ENCODE data around the gene LRRN2.

The LRRN2 gene

GRCh38 chr1:204616641-204617040 is 68.9 kb downstream of the LRRN2 start:
- TF ChIP-seq ZBTB7A (IDR thresholded peaks at IDR 0.05; ENCODE audit: low read depth): no peak
- no peak for TF ChIP-seq NFIC (IDR thresholded peaks at IDR 0.05)
- no peak for TF ChIP-seq MAX (IDR thresholded peaks at IDR 0.05)
- TF ChIP-seq REST (IDR thresholded peaks at IDR 0.05; ENCODE audit: low read depth): no peak
- TF ChIP-seq EGR1 (IDR thresholded peaks at IDR 0.05): no peak
- no peak for TF ChIP-seq FOXM1 (IDR thresholded peaks at IDR 0.05; ENCODE audit: borderline replicate concordance, low read depth)
- no peak for TF ChIP-seq YY1 (IDR thresholded peaks at IDR 0.05; ENCODE audit: low read depth)
- no peak for TF ChIP-seq RAD21 (IDR thresholded peaks at IDR 0.05; ENCODE audit: low read depth)
- no peak for TF ChIP-seq TEAD4 (IDR thresholded peaks at IDR 0.05)
- TF ChIP-seq TCF12 (IDR thresholded peaks at IDR 0.05; ENCODE audit: low read depth): no peak
- TF ChIP-seq CEBPB (IDR thresholded peaks at IDR 0.05): no peak
- no peak for TF ChIP-seq EP300 (IDR thresholded peaks at IDR 0.05; ENCODE audit: borderline replicate concordance)
- no peak for TF ChIP-seq CREB1 (IDR thresholded peaks at IDR 0.05; ENCODE audit: low read depth)
- TF ChIP-seq TAF1 (IDR thresholded peaks at IDR 0.05; ENCODE audit: low read depth): no peak
- TF ChIP-seq USF1 (IDR thresholded peaks at IDR 0.05): no peak

GRCh38 chr1:204615881-204616280 is 69.7 kb downstream of the LRRN2 start:
- TF ChIP-seq ZBTB7A (IDR thresholded peaks at IDR 0.05; ENCODE audit: low read depth) (no peak), CEBPB (IDR thresholded peaks at IDR 0.05) (no peak), FOXM1 (IDR thresholded peaks at IDR 0.05; ENCODE audit: borderline replicate concordance, low read depth) (no peak), MAX (IDR thresholded peaks at IDR 0.05) (no peak), EP300 (IDR thresholded peaks at IDR 0.05; ENCODE audit: borderline replicate concordance) (no peak), USF1 (IDR thresholded peaks at IDR 0.05) (no peak), CREB1 (IDR thresholded peaks at IDR 0.05; ENCODE audit: low read depth) (no peak), NFIC (IDR thresholded peaks at IDR 0.05) (no peak), TCF12 (IDR thresholded peaks at IDR 0.05; ENCODE audit: low read depth) (no peak), TAF1 (IDR thresholded peaks at IDR 0.05; ENCODE audit: low read depth) (no peak)

GRCh38 chr1:204613636-204614035 is 71.9 kb downstream of the LRRN2 start:
- TF ChIP-seq CEBPB (IDR thresholded peaks at IDR 0.05): no peak

GRCh38 chr1:204612326-204612725 is 73.2 kb downstream of the LRRN2 start:
- TF ChIP-seq CEBPB (IDR thresholded peaks at IDR 0.05): no peak
- TF ChIP-seq RAD21 (IDR thresholded peaks at IDR 0.05; ENCODE audit: low read depth): no peak
- no peak for TF ChIP-seq NFIC (IDR thresholded peaks at IDR 0.05)
- no peak for TF ChIP-seq CREB1 (IDR thresholded peaks at IDR 0.05; ENCODE audit: low read depth)
- no peak for TF ChIP-seq TAF1 (IDR thresholded peaks at IDR 0.05; ENCODE audit: low read depth)
- TF ChIP-seq EGR1 (IDR thresholded peaks at IDR 0.05): no peak
- no peak for TF ChIP-seq EP300 (IDR thresholded peaks at IDR 0.05; ENCODE audit: borderline replicate concordance)
- TF ChIP-seq USF1 (IDR thresholded peaks at IDR 0.05): no peak
- no peak for TF ChIP-seq MAX (IDR thresholded peaks at IDR 0.05)
- no peak for TF ChIP-seq YY1 (IDR thresholded peaks at IDR 0.05; ENCODE audit: low read depth)

GRCh38 chr1:204611036-204611435 is 74.5 kb downstream of the LRRN2 start:
- TF ChIP-seq TEAD4 (IDR thresholded peaks at IDR 0.05) (no peak), FOXM1 (IDR thresholded peaks at IDR 0.05; ENCODE audit: borderline replicate concordance, low read depth) (no peak), EGR1 (IDR thresholded peaks at IDR 0.05) (no peak), EP300 (IDR thresholded peaks at IDR 0.05; ENCODE audit: borderline replicate concordance) (no peak), TAF1 (IDR thresholded peaks at IDR 0.05; ENCODE audit: low read depth) (no peak), YY1 (IDR thresholded peaks at IDR 0.05; ENCODE audit: low read depth) (no peak), NFIC (IDR thresholded peaks at IDR 0.05) (no peak), TCF12 (IDR thresholded peaks at IDR 0.05; ENCODE audit: low read depth) (no peak), RAD21 (IDR thresholded peaks at IDR 0.05; ENCODE audit: low read depth) (no peak), CEBPB (IDR thresholded peaks at IDR 0.05) (no peak), REST (IDR thresholded peaks at IDR 0.05; ENCODE audit: low read depth) (no peak), MAX (IDR thresholded peaks at IDR 0.05) (no peak), USF1 (IDR thresholded peaks at IDR 0.05) (no peak), CREB1 (IDR thresholded peaks at IDR 0.05; ENCODE audit: low read depth) (no peak)

Data from Ishikawa (cell line).